Activated naive CD4-positive, alpha-beta T cell treated with Interleukin-2 at 50 U/mL for 16 hours (primary cell): Measurements from ENCODE around the gene AQP1.

ENCODE experiments used
- DNase-seq: peaks from one replicate; pipeline ENCODE4 v3.0.0-alpha.2; 2020

Gene AQP1

DNA sequence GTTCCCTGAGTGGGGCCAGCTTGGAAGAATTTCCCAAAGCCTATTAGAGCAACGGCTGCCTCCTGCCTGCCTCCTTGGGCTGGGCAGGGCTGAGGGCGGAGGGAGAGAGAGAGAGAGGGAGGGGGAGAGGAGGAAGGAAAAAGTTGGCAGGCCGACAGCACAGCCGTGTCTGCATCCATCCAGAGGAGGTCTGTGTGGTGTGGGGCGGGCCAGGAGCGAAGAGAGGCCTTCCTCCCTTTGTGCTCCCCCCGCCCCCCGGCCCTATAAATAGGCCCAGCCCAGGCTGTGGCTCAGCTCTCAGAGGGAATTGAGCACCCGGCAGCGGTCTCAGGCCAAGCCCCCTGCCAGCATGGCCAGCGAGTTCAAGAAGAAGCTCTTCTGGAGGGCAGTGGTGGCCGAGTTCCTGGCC lies at the start of gene AQP1:
Gene AQP1, plus strand, starts transcription at position 293 of the 409 bp plus-strand sequence. Its CDS starts 57 bp downstream, at position 350.
- DNase-seq: no peak

DNA sequence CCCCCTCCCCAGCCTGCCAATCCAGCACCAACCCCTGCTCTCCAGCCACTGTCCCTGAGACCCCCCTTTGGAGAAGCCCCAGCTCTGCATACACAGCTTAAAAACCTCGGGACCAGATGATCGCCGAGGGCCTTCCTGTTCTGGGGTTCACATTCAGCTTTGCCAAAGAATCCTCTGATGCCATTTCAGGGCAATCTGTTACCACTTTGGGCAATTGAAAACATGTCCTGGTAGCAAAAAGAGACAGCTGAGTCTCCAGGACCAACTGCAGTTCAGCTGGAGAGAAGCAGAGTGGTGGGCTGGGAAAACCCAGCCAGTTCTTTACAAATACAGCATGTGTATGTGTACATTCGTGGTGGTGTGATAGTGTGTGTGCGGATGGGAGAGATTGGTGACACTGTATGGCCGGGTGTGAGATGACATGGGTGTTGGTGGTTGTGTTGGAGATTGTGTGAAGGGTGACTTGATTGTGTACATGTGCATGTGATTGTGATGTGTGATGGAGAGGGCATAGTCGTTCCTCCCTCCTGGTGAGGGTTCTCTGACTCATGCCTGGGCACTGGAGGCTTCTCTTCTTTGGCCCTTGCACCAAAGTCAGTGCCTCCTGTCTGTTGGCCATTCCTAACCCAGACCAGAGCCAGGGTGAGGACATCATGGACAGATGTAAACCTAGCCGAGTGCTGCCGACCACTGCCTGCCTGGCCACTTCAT lies 48.5 kb upstream of the AQP1 start:
- no peak for DNase-seq

DNA sequence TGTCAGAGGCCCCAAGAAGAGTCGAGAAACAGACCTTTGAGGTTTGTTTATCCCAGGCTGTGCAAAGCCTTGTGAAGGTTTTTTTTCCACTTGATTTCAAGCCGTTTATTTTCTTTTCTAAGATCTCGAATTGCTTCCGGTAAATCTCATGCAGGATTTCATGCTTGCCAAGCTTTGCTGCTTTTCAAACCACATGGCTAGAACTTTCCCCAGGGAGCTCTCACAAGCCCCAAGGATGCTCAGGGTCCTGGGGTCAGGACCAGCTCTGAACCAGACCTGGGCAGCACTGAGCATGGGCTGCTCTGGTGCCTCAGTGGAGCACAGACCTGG lies 48.0 kb upstream of the AQP1 start:
- DNase-seq: no peak

DNA sequence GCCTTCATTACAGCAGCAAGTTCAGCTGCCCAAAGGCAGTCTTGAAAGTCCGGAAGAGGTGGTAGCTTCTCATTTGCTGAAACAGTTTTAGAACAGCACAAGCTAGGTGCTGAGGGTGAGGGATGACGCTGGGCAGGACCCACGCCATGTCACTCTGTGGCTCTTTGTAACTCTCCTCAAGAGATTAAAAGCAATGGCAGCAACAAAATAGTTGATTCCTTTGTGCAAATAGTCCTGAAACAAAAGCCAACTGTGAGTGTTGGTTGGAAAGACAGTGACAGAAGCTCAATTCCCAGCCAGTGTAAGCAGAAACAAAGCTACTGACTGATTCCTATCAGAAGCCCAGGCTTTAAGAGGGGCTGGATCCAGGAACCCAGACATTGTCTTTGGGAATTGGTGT lies 47.6 kb upstream of the AQP1 start:
- no peak for DNase-seq

DNA sequence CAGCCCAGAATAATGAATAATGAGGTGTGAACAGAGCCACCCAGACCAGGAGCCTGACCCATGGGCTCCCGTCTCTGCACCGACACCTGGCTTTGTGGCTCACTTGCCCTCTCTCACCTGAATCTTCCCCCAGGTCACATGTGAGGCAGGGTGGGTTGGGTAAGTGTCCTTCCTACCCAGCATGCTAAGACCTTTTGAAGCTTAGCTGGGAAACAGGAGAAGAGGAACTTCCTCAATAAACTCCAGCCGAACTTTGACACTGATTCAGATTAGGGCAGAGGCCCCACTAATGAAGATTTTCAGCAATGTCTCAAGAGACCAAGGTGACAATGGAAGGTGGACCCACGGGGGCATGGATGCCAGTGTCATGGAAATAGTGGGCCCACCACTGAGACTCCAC lies 46.6 kb upstream of the AQP1 start:
- no peak for DNase-seq

DNA sequence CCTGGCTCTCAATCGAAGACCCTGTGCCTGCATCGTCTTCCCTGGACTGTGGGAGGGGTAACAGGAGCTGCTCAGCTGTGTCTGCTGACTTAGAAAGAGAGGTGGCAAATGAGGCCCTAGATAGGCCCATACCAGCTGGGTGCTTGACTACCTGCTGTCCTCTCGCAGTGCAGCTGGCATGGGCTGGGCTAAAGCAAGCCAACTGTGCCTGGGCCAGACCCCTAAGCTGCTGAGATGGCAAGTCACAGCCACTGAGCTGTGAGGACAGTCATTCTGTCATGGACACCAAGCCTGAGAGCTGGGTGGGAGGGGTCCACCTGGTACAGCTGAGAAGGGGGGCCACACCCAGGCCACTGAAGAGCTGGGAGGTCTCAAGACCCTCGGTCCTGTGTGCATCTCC lies 45.8 kb upstream of the AQP1 start:
- DNase-seq: no peak

DNA sequence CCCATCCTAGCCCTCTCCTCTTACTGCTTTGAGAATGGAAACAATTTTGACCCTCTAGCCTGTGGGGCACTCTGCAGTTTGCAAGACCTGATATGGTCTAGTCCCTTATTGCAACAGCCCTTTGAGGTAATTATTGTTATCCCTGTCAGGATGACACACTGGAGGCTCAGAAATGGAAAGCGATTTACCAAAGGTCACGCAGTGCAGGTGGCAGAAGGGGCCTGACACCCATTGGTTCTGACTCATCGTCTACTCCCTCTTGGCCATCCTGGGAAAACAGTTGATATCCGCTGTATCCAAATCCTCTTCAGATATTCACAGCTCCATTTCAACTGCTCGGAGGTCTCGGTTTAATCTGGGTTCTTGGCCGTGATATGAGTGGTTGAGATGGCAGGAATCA lies 44.7 kb upstream of the AQP1 start:
- no peak for DNase-seq

DNA sequence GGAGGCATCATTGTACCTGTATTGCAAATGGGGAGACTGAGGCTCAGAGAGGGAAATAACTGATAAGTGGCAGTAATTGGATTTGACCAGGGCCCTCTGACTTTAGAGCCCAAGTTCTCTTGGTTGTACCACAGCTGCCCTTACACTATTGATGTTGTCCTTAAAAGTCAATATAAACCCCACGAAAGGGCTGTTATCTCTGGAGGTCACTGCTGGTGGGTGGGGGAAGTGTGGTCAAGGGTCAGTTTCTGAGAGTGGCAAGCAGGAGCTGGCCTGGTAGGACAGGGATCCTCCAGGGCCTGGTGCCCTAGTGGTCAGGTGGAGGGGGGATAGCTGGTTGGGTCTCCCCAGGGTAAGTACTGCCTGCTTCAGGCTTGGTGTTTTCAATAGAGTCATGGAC lies 44.2 kb upstream of the AQP1 start:
- no peak for DNase-seq

DNA sequence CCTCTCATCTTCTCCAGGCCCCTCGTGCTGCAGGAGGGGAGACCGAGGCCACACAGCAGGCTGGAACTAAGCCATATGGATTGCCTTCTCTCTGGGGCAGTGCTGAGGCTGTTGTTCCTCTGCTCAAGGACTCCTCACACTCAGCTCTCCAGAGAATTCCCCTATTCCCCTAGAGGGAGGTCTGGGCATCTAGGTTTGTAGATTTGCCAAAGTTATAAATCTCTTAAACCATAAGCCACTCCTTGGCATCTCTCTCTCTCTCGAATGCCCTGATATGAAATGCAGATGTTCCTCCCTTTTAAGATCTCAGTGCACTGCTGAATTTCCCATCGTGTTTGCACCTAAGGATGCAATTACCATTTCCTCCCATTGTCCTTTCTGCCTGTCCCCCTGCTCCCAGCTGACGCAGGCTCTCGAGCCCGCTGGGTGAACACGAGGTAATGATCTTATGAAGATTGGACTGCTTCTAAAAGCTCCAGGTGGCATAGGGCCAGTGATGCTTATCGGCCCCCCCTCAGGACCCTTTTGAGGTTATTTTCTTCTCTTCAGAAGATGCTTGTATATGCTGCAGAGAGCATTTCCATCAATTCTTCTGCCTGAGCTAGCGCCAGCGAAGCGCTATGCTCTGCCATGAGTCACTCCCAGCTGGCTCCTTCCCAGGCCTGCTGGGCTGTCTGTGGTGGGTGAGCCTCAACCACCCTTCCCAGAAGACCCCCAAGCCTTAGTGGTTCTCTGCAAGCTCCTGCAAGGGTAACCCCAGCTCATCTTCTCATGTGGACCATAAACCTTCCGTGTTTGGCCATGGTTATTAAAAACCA lies 41.6 kb upstream of the AQP1 start:
- no peak for DNase-seq

DNA sequence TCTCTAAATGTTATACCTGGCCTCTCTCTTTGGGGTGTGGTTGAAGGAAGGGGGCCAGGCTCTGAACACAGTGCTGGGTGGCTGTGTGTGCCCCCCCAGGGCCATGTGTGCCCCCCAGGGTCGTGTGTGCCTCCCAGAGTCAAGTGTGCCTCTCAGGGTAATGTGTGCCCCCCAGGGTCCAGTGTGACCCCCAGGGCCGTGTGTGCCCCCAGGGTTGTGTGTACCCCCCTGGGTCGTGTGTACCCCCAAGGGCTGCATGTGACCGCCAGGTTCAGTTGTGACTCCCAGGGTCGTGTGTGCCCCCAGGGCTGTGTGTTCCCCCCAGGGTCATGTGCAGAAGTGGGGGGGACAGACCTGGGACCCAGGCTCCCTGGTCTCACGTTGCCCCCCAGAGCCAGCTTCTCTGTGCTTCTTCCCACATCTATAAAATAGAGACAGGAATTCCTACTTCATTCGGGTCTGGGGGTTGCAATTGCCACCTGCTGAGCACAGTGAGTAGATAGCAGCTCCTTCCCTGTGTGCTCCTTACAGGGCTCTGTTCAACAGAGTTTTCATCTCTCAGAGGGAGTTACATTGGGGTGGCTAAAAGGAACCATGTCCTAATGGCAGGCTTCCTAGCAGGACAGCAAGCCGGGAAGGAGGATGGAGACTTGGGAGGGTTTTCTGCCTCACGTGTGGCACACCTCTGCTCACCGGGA lies 40.7 kb upstream of the AQP1 start:
- DNase-seq: no peak

DNA sequence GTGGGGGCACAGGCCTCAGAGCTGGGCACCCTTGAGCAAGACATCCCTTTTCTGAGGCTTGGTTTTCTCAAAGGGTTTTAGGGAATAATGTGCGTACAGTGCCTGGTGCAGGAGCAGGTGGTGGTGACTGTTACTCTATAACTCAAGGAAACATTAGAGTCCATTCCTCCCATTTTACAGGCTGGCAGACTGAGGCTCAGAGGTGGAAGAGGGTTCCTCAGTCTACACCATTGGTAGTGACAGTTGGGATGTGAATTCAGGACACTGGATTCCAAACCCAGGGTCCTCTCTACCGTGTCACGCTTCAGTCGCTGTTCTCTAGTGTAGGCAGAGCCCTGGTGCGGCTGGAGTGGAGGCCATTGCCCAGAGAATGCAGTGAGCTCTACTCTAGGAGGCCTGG lies 40.0 kb upstream of the AQP1 start:
- no peak for DNase-seq

DNA sequence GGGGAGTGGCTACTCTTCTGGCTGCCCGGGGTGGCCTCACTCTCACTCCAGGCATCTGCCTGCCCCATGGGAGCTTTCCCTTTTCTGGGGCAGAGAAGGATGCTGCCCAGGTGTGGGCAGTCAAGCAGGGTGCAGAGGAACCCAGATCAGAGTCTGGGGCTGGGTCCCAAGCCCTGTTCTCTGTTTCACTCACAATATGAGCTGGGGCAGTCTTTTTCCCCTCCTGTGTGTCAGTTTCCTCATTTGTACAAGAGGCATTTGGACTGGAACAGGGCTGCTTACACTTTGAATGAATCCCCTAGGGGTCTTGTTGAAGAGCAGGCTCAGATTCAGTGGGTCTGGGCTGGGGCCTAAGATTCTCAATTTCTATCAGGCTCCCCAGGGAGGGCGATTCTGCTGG lies 38.4 kb upstream of the AQP1 start:
- DNase-seq: no peak

DNA sequence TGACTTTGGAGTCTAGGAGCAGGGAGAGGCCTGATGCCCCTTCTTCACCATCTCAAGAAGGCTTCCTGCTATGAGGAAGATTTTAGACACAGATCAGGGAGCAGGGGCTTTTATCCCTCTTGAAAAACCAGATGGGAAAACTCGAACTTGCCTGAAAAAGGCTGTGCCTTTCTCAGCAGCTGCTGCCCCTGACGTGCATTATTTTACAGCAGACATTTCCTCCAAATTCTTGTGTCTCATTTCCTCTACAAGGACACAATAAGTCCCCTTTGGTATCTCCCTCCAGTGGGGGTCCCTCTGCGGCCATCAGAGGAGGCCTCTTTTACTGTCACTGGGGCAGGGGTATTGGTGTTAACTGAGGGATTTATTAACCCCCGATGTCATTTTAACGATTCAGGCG lies 38.0 kb upstream of the AQP1 start:
- no peak for DNase-seq

DNA sequence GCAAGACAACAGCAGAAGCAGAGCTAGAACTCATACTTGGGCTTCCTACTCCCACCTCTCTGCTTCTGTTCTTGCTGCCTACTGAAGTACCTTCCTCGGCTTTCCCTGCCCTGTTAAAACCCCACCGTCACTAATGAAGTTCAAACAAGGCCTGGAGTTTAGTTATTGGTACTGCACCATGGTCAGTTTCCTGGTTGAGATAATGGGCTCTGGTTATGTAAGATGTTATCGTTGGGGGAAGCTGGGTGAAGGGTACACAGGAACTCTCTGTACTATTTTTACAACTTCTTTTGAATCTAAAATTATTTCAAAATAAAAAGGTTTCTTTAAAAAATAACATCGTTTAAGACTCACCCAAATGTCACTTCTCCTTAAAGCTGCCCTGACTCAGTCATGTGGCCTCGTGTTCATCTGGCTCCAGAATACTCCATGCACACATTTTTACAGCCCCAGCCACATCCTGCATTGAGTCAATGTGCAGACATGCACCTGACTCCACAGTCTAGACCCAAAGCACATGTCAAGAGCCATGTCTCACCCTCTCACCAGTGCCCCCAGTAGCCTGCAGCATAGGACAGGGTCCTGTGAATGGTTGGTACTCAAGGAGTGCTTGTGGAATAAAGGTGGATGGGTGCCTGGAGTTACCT lies 36.9 kb upstream of the AQP1 start:
- no peak for DNase-seq

DNA sequence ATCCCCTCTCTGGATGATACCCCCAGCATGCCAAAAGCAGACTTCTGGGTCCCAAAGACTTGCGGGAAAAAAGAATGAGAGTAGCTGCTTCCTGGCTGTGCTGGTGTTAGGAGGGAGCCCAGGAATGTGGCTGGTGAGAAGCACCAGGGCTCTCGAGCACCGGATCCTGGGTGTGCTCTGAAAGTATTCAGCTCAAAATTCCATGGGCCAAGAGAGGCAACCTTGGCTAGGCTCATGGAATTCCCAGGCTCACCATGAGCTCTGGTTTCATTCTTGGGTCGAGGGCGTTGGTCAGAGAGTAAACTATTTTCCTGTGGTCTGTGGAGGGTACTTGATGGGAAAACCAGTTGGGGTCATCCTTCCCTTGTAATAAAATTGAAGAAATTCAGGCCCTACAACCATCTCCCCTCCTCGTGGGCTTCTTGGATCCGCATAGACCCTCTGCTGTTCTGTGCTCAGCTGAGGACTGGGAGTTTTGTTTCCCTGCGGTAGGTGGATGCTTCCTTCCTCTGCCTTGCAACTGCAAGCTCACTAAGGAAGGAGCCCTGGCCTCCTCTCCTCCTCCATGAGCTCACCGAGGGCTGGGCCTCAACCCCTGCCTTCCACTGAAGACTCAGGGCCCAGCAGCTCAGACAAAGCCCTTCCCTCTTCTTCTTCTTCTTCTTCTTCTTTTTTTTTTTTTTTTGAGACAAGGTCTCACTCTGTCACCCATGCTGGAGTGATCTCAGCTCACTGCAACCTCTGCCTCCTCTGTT lies 34.5 kb upstream of the AQP1 start:
- DNase-seq: no peak

DNA sequence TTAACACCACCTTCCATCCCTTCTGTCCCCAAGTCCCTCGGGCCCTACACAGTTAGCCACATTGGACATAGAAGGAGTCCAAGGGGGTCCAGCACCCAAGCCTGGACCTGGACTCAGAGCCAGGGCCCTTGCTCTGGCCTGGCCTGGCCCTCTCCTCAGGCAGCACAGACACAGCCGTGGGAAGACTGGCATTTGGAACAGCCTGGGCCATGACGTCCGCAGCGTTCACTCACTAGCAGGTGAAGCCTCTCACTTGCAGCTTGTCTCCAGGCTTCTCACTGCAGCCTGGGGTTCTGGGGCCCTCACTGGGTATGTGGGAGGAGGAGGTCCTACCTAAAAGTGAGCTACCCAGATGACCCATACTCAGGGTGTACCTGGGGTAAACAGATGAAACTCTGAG lies 33.7 kb upstream of the AQP1 start:
- DNase-seq: no peak

DNA sequence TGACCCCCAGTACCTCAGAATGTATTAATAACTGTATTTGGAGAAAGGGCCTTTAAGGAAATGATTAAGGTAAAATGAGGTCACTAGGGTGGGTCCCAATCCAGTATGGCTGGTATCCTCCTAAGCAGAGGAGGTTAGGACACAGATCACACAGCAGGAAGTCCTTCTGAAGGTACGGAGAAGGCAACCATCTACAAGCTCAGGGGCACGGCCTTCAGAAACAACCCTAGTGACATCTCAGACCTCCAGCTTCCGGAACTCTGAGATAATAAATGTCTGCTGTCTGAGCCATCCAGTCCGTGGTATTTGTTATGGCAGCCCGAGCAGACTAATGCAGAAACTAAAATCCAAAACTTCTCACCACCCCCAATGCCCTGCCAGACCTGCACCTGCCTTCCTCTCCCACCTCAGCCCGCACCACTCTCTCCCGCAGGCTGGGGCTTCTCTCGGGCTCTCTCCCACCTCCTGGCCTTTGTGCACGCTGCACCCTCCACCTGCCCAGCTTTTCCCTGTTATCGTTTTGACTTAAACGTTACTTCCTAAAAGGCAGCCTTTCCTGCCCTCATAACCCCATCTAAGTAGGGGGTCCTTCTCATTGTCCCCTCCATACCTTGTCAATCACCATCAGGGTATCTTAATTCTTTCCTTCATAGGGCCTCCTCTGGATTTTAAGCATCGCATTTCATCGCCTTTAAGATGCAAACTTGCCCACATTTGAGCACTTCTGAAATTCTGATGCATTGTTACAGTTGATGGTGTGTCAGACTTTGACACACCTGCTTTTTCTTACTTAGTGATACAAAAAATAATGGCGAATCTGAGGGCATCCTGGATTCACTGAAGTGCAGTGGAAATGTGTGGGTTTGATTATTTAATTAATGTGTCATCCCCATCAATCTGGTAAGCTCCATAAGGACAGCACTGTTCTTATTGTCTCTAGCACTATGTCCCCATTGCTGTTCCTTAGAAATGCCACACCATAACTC lies 32.2 kb upstream of the AQP1 start:
- DNase-seq: no peak

DNA sequence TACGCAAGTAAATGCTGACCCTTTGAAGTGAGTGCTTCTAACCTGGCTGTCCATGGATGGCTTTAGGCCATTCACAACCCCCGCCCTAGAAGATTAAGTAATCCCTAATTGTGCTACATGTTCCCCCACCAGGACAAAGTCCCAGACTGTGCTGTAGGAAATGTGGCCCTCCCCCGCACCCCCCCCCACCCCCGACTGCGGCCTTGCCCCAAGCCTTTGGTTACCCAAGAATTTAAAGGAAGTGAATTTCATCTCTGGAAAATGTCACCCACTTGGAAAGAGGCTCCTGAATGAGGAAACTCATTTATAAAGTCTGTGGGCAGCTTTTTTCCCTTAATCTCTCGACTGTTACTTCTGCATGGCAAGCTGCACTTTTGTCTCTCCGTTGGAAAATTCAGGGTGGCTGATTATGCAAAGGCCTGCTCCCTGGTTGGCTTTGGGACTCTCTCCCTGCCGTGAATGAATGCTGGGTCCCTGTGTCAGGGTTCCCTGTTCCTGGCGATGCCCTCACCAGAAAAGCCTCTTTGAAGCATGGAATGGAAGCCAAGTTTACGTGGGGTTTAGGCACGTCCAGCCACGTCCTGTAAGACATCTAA lies 31.4 kb upstream of the AQP1 start:
- no peak for DNase-seq

DNA sequence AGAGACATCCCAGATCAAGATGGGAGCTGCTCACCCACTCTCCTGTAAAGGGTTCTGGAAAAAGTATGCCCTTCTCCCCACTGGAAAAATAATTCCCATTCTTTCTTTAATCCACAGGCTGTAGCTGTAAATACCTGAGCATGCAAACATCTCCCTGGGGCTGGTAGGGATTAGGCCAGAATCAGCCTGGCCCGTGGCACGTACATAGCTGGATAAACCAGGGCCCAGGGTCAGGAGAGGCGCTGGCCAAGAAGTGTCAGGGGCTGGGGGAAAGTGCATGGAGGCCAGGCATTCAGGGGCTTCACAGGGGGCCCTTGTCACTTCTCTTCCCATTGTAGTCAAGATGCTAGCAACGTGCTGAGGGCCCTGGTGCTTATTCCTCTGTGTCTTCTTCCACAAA lies 30.7 kb upstream of the AQP1 start:
- DNase-seq: no peak

DNA sequence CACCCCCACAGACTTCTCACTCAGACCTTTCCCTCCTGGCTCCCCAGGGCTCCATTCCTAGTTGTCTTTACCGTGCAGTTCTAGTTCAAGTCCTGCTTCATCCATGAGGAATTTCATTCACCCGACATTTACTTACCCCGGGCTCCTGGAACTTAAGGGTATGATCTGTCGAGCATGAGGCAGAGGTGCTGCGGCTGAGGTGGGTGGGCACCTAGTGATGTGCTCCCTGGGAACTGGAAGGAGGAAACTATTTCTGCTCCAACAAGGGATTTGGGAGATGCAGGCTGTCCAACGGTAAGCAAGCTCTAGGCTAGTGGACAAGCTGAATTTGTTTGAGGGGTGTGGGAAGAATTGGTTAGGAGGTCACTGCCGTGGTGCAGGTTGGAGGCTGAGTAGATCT lies 30.2 kb upstream of the AQP1 start:
- no peak for DNase-seq

DNA sequence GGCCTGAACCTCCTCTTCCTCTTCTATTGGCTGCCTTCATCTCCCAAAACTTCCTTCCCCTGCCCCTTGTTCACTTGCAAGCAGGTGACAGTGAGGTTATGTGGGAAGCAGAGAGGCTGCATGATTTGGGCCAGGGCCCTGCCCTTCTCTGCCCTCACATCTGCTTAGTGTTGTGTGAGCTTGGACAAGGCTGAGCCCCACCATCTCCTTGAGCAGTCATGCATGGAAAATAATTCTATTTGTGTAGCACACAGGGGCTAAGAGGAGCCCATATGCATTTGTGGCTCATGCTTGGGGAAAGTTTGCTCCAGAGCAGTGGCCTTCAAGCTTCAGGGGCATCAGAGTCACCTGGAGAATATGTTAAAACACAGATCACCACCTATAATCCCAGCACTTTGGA lies 26.8 kb upstream of the AQP1 start:
- no peak for DNase-seq
